Measurements from ENCODE around the gene RILPL2.

RILPL2 gene

DNA sequence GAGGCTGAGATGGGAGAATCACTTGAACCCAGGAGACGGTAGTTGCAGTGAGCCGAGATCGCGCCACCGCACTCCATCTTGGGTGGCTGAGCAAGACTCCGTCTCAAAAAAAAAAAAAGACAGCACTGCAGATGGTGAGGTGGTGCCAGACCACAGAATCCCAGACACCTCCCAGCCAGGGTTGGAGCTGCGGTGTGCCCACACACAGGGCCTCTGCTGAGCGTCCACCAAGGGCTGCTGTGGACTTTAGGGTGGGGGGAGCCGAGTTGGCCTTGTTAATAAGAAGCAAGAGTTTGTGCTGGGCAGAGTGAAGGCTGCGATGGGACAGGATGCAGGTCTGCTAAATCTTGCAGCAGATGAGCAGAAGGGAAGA lies 38.3 kb downstream of the RILPL2 start:
- H3K4me1 ChIP-seq: no peaks in the 10 kb centered on the region

DNA sequence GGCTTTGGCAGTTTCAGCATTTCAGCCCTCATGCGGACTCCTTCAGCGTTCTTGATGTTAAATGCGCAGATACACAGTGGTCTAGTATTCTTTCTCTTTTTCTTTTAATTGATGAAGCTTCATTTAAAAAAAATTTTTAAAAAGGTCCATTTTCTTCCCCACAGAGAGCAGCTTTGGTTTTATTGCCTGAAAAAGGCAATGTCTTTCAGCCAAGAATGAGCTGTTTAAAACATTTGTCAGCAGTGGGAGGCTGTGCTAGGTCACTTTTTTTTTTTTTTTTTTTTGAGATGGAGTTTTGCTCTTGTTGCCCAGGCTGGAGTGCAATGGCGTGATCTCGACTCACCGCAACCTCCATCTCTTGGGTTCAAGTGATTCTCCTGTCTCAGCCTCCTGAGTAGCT lies 39.1 kb downstream of the RILPL2 start:
- Histone ChIP-seq H3K9me3 (ENCODE audit: control insufficient read depth, low read length) (no peaks in the 10 kb centered on the region), H3K9ac (no peak overlapping the region), H3K27me3 (ENCODE audit: control insufficient read depth, insufficient read depth, low read length) (no peaks in the 10 kb centered on the region), H3K36me3 (ENCODE audit: control insufficient read depth, insufficient read depth, low read length) (no peaks in the 10 kb centered on the region), H3K4me1 (no peaks in the 10 kb centered on the region), H3K79me2 (peaks cover 60% of the 10 kb centered on the region), H2AFZ (no peak overlapping the region), H3K4me2 (ENCODE audit: low read length) (no peak overlapping the region), H3K27ac (no peak overlapping the region), H3K4me3 (ENCODE audit: low read depth, low read length) (no peak overlapping the region)
- TF ChIP-seq, protein P1, sequence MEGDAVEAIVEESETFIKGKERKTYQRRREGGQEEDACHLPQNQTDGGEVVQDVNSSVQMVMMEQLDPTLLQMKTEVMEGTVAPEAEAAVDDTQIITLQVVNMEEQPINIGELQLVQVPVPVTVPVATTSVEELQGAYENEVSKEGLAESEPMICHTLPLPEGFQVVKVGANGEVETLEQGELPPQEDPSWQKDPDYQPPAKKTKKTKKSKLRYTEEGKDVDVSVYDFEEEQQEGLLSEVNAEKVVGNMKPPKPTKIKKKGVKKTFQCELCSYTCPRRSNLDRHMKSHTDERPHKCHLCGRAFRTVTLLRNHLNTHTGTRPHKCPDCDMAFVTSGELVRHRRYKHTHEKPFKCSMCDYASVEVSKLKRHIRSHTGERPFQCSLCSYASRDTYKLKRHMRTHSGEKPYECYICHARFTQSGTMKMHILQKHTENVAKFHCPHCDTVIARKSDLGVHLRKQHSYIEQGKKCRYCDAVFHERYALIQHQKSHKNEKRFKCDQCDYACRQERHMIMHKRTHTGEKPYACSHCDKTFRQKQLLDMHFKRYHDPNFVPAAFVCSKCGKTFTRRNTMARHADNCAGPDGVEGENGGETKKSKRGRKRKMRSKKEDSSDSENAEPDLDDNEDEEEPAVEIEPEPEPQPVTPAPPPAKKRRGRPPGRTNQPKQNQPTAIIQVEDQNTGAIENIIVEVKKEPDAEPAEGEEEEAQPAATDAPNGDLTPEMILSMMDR (IDR thresholded peaks at IDR 0.05): no peak

More for the DNA sequence above, 38.3 kb downstream of the RILPL2 start:
- H3K36me3 ChIP-seq (ENCODE audit: control insufficient read depth, insufficient read depth, low read length): no peaks in the 10 kb centered on the region
- H3K9me3 ChIP-seq (ENCODE audit: control insufficient read depth, low read length): no peaks in the 10 kb centered on the region
- TF ChIP-seq, protein P1 (IDR thresholded peaks at IDR 0.05): no peak
- H3K27ac ChIP-seq: no peak overlapping the region
- peaks cover 55% of the 10 kb centered on the region for H3K79me2 ChIP-seq
- no peaks in the 10 kb centered on the region for H3K27me3 ChIP-seq (ENCODE audit: control insufficient read depth, insufficient read depth, low read length)
- H3K9ac ChIP-seq: no peak overlapping the region
- H2AFZ ChIP-seq: no peak overlapping the region
- H3K4me3 ChIP-seq (ENCODE audit: low read depth, low read length): no peak overlapping the region
- no peak overlapping the region for H3K4me2 ChIP-seq (ENCODE audit: low read length)

DNA sequence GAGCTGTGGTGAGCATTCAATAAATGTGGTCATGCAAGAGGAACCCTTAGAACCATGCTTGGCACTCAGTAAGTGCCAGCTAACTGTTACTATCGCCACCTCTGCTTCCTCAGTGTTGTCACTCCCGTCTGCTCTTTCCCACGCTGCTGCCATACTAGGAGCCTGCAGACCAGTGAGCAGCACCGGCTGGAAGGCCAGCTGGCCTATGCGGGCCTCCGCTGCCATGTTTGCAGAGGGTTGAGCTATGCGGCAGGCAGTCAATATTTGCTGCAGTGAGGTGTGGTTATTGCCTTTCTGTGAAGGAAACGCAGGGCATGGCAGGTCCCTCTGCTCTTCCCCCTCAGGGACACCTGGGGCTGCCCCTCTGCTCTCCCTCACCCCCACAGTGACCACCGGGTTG lies 39.5 kb downstream of the RILPL2 start:
- Histone ChIP-seq H3K9ac (no peak overlapping the region), H3K27ac (no peak overlapping the region), H3K4me1 (no peaks in the 10 kb centered on the region), H3K36me3 (ENCODE audit: control insufficient read depth, insufficient read depth, low read length) (no peaks in the 10 kb centered on the region), H3K79me2 (peaks cover 65% of the 10 kb centered on the region), H3K4me2 (ENCODE audit: low read length) (no peak overlapping the region), H3K27me3 (ENCODE audit: control insufficient read depth, insufficient read depth, low read length) (no peaks in the 10 kb centered on the region), H3K9me3 (ENCODE audit: control insufficient read depth, low read length) (no peaks in the 10 kb centered on the region), H3K4me3 (ENCODE audit: low read depth, low read length) (no peak overlapping the region), H2AFZ (no peak overlapping the region)
- TF ChIP-seq, protein P1 (IDR thresholded peaks at IDR 0.05): no peak

DNA sequence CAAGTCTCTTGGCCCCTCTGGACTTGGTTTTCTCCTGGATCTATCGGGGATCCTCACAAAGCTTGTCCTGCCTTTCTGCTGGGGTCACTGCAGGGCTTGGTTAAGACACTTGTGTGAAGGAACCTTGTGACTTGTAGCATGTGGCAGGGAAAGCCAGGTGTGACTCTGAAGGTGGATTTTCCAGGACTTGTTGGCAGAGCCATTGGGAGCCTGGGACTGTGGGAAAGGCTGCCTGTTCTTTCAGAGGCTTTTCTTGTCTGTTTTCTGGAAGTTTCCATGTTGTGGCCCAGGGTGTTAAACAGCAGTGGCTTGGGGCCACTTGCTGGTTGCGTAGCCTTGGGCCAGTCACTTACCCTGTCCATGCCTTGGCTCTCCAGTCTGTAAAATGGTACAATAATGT lies 39.9 kb downstream of the RILPL2 start:
- Histone ChIP-seq H2AFZ (no peak overlapping the region), H3K4me3 (ENCODE audit: low read depth, low read length) (no peak overlapping the region), H3K79me2 (peaks cover 65% of the 10 kb centered on the region), H3K4me1 (no peaks in the 10 kb centered on the region), H3K27ac (no peak overlapping the region), H3K9me3 (ENCODE audit: control insufficient read depth, low read length) (no peaks in the 10 kb centered on the region), H3K9ac (no peak overlapping the region), H3K27me3 (ENCODE audit: control insufficient read depth, insufficient read depth, low read length) (no peaks in the 10 kb centered on the region), H3K4me2 (ENCODE audit: low read length) (no peak overlapping the region), H3K36me3 (ENCODE audit: control insufficient read depth, insufficient read depth, low read length) (no peaks in the 10 kb centered on the region)
- TF ChIP-seq, protein P1 (IDR thresholded peaks at IDR 0.05): no peak

DNA sequence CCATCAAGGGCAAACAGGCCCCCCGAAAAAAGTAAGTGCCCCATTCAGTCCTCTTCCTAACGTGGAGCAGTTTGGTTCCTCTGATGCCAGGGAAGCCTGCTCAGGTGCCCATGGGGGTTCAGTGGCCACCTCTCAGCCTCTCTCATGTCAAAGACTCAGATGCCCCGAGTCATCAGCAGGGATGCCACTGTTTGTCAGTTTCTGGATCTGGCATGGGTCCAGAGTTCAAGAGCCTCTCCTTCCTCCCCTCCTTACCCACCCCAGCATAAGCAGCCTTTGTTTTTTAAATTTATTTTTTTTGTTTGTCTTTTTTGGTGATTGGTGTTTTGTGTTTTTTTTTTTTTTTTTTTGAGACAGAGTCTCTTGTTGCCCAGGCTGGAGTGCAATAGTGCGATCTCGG lies 41.2 kb downstream of the RILPL2 start:
- Histone ChIP-seq H3K4me2 (ENCODE audit: low read length) (no peak overlapping the region), H2AFZ (no peak overlapping the region), H3K4me3 (ENCODE audit: low read depth, low read length) (no peak overlapping the region), H3K27ac (no peak overlapping the region), H3K79me2 (peaks cover 75% of the 10 kb centered on the region), H3K9me3 (ENCODE audit: control insufficient read depth, low read length) (no peaks in the 10 kb centered on the region), H3K36me3 (ENCODE audit: control insufficient read depth, insufficient read depth, low read length) (no peaks in the 10 kb centered on the region), H3K27me3 (ENCODE audit: control insufficient read depth, insufficient read depth, low read length) (no peaks in the 10 kb centered on the region), H3K4me1 (peaks cover 2% of the 10 kb centered on the region), H3K9ac (no peak overlapping the region)
- TF ChIP-seq, protein P1 (IDR thresholded peaks at IDR 0.05): no peak
